ENCODE data around the gene SORBS1. TPM values are rescaled to one million over a fixed set of nuclear protein-coding genes. Genes with fewer than 3 reads are reported as not detected.

SORBS1 gene
- total and polyA plus RNA-seq, 9 of the 15 experiments (the other 6 are each of a cell fraction or from before 2014, with no cell fraction given) = 2.0 to 13.3 (median 6.5) TPM

- Histone ChIP-seq H2AFZ (ENCODE audit: low read depth, low read length) (no peak overlapping the region), H3K4me1 (replicated peaks in 1 of 2; ENCODE audit: control insufficient read depth in 2 of 2, insufficient read depth in 2 of 2, low read length in 2 of 2) (peaks cover 13 to 36% of the 10 kb centered on the region in 2 experiments; a peak in 4 of 5 replicates), H4K20me1 (replicated peaks; ENCODE audit: control insufficient read depth, insufficient read depth, low read length) (no peaks in the 10 kb centered on the region), H3K36me3 (ENCODE audit: control insufficient read depth, insufficient read depth, low read length) (no peaks in the 10 kb centered on the region), H3K27ac (ENCODE audit: extremely low read depth, low read depth, low read length) (no peak overlapping the region; the same call in 2 of the 3 replicates), H3K79me2 (ENCODE audit: control insufficient read depth, insufficient read depth, low read length) (no peaks in the 10 kb centered on the region), H3K9me3 (replicated peaks; ENCODE audit: control insufficient read depth, insufficient read depth, low read depth, low read length) (no peaks in the 10 kb centered on the region), H3K4me3 (no peak overlapping the region), H3K9me1 (ENCODE audit: control insufficient read depth, insufficient read depth, low read length) (no peaks in the 10 kb centered on the region), H3K4me2 (ENCODE audit: insufficient read depth, low read length) (no peak overlapping the region), H3K27me3 (ENCODE audit: control insufficient read depth in 2 of 2, insufficient read depth in 2 of 2, low read length in 2 of 2) (no peaks in the 10 kb centered on the region), H3K9ac (ENCODE audit: insufficient read depth in 1 of 2, low read depth in 2 of 2, low read length in 2 of 2) (no peak overlapping the region)
- WGBS (ENCODE audit: insufficient coverage, low coverage, missing lambda C conversion rate) = 43% methylated on average over 7 of the region's 7 CpGs
- no TSS peak for BruUV-seq (replicated peaks)
- peak; percentile 19 for FAIRE-seq
- in situ Hi-C loops (cut with MboI) (no loop called here), intact Hi-C loops (cut with micrococcal nuclease) (loop anchor here (2.0 kb wide), 1 partner anchor 16 kb away; no protein-coding TSS in a partner anchor)
- ATAC-seq = no peak
- TF ChIP-seq HIVEP1 (CRISPR knock-in tag; IDR thresholded peaks at IDR 0.05) (no peak), ZNF740 (CRISPR knock-in tag; IDR thresholded peaks at IDR 0.05) (no peak), ZNF740 (tag; IDR thresholded peaks at IDR 0.05) (no peak), RCOR1 (IDR thresholded peaks at IDR 0.05; ENCODE audit: borderline replicate concordance in 1 of 2, low read depth in 2 of 2, low read length in 2 of 2) (peak in 1 of 2 experiments; percentile 42; a peak in 1 of 4 replicates), KDM1A (IDR thresholded peaks at IDR 0.05) (0 out of 4 replicates have a peak, but pooled peaks of 1 of the 2 experiments have one; percentile 24), HDAC1 (IDR thresholded peaks at IDR 0.05) (no peak), ZNF507 (tag; conservative IDR thresholded peaks at IDR 0.05) (no peak), NFIC (IDR thresholded peaks at IDR 0.05) (peak; percentile 79), GABPB1 (CRISPR knock-in tag; IDR thresholded peaks at IDR 0.05) (no peak), HDAC2 (IDR thresholded peaks at IDR 0.05) (no peak)
- peak in 1 of 4 experiments; percentile 58 for DNase-seq (ENCODE audit: extremely low read depth in 1 of 4, low spot score in 3 of 4)
- CTCF ChIA-PET (ENCODE audit: low intra/inter-chr PET ratio) = no interaction called here
- POLR2A ChIA-PET = interaction anchor here (0.6 to 1.0 kb wide), 2 partner anchors 11 to 12 kb away, joined by 3 read pairs; no protein-coding TSS in a partner anchor
Observed at GRCh38 chr10:95516774-95517373, 44.3 kb downstream of the SORBS1 start.
